BLaER1 treated with 17β-estradiol and CSF1 and Interleukin-3, amounts not matched to agents 10 nM and 100 nM (cell line): ENCODE measurements around the gene RGS10.
A peak's percentile ranks its signal among the peaks of the same experiment; 100 is the strongest.

Source experiments
- H3K27ac ChIP-seq, 11 experiments: shearing (Covaris generic); formaldehyde crosslinking; 2 replicates each; pipeline ENCODE4 v1.8.1; 2022
- H3K27me3 ChIP-seq, 11 experiments: shearing (Covaris generic); formaldehyde crosslinking; 2 replicates each; pipeline ENCODE4 v1.8.1; 2022
- H3K36me3 ChIP-seq, 11 experiments: shearing (Covaris generic); formaldehyde crosslinking; 2 replicates each; pipeline ENCODE4 v1.8.1; 2022
- H3K4me1 ChIP-seq, 10 experiments: shearing (Covaris generic); formaldehyde crosslinking; 2 replicates each; pipeline ENCODE4 v1.8.1; 2022
- H3K4me2 ChIP-seq, 11 experiments: shearing (Covaris generic); formaldehyde crosslinking; 2 replicates each; pipeline ENCODE4 v1.8.1; 2022
- H3K4me3 ChIP-seq, 10 experiments: shearing (Covaris generic); formaldehyde crosslinking; 2 replicates each; pipeline ENCODE4 v1.8.1; 2022
- H3K9ac ChIP-seq, 11 experiments: shearing (Covaris generic); formaldehyde crosslinking; 2 replicates each; pipeline ENCODE4 v1.8.1; 2022
- H3K9me3 ChIP-seq, 11 experiments: shearing (Covaris generic); formaldehyde crosslinking; replicated peaks in 1 of 11; 2 replicates each; pipeline ENCODE4 v1.8.1; 2022
- H4K20me1 ChIP-seq, 11 experiments: shearing (Covaris generic); formaldehyde crosslinking; 2 replicates each; pipeline ENCODE4 v1.8.1; 2022
- Cebpa-rat ChIP-seq, 11 experiments: shearing (Covaris generic); IDR thresholded peaks; 2 replicates each; pipeline ENCODE4 v1.8.1; 2022

Gene RGS10

GRCh38 chr10:119507115-119507514, 35.4 kb downstream of the RGS10 start:
- H3K36me3 ChIP-seq = peaks cover 4 to 92% (median 21%) of the 10 kb centered on the region in 11 experiments; a peak in 13 of 22 replicates
- no peak overlapping the region for H3K4me2 ChIP-seq
- peaks cover 0 to 21% (median 5%) of the 10 kb centered on the region in 11 experiments; a peak in 8 of 22 replicates for H4K20me1 ChIP-seq
- no peak overlapping the region for H3K9ac ChIP-seq
- no peaks in the 10 kb centered on the region for H3K27me3 ChIP-seq
- no peaks in the 10 kb centered on the region for H3K9me3 ChIP-seq
- H3K4me3 ChIP-seq = no peak overlapping the region
- no peak overlapping the region for H3K27ac ChIP-seq
- no peak for TF ChIP-seq Cebpa-rat (IDR thresholded peaks at IDR 0.05)
- peaks cover 22 to 39% (median 36%) of the 10 kb centered on the region in 10 experiments for H3K4me1 ChIP-seq

- H3K4me1 ChIP-seq = peaks cover 12 to 37% (median 28%) of the 10 kb centered on the region in 10 experiments
- no peak overlapping the region for H3K27ac ChIP-seq
- H3K27me3 ChIP-seq = no peaks in the 10 kb centered on the region
- H4K20me1 ChIP-seq = peaks cover 0 to 24% (median 5%) of the 10 kb centered on the region in 11 experiments; a peak in 9 of 22 replicates
- TF ChIP-seq Cebpa-rat (IDR thresholded peaks at IDR 0.05) = peak in 2 of 11 experiments; percentile 21 to 65; a peak in 3 of 22 replicates
- no peak overlapping the region for H3K9ac ChIP-seq
- H3K36me3 ChIP-seq = peaks cover 4 to 88% (median 14%) of the 10 kb centered on the region in 11 experiments; a peak in 11 of 22 replicates
- H3K9me3 ChIP-seq = no peaks in the 10 kb centered on the region
- no peak overlapping the region for H3K4me2 ChIP-seq
- no peak overlapping the region for H3K4me3 ChIP-seq
Measured at GRCh38 chr10:119505588-119506315, 36.8 kb downstream of the RGS10 start.

- no peaks in the 10 kb centered on the region for H3K9me3 ChIP-seq
- H3K27ac ChIP-seq = no peak overlapping the region
- peaks cover 12 to 32% (median 26%) of the 10 kb centered on the region in 10 experiments for H3K4me1 ChIP-seq
- peaks cover 0 to 26% (median 6%) of the 10 kb centered on the region in 11 experiments; a peak in 9 of 22 replicates for H4K20me1 ChIP-seq
- H3K9ac ChIP-seq = no peak overlapping the region
- H3K36me3 ChIP-seq = peaks cover 4 to 87% (median 13%) of the 10 kb centered on the region in 11 experiments; a peak in 10 of 22 replicates
- no peak for TF ChIP-seq Cebpa-rat (IDR thresholded peaks at IDR 0.05)
- no peak overlapping the region for H3K4me2 ChIP-seq
- no peak overlapping the region for H3K4me3 ChIP-seq
- no peaks in the 10 kb centered on the region for H3K27me3 ChIP-seq
Measured at GRCh38 chr10:119505131-119505551, 37.4 kb downstream of the RGS10 start.

DNA sequence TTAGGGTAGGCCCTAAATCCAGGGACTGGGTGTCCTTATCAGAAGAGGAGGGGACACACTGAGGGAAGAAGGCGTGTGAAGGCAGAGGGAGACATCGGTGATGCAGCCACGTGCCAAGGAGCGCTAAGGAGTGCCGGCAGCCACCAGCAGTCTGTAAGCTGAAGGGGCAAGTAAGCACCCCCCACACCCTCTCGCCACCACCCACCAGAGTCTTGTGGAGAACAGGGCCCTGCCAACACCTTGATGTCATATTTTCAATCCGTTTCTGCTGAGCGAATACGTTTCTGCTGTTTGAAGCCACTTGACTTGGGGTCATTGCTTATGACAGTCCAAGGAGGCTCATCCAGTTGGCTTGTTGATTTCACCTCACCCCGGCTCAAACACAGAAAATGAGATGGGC, 37.9 kb downstream of the RGS10 start:
- TF ChIP-seq Cebpa-rat (IDR thresholded peaks at IDR 0.05) = no peak
- H4K20me1 ChIP-seq = peaks cover 0 to 26% (median 6%) of the 10 kb centered on the region in 11 experiments; a peak in 9 of 22 replicates
- H3K4me1 ChIP-seq = peaks cover 12 to 30% (median 24%) of the 10 kb centered on the region in 10 experiments
- H3K36me3 ChIP-seq = peaks cover 8 to 89% (median 14%) of the 10 kb centered on the region in 11 experiments; a peak in 10 of 22 replicates
- H3K27ac ChIP-seq = no peak overlapping the region
- H3K4me3 ChIP-seq = no peak overlapping the region
- H3K9me3 ChIP-seq = no peaks in the 10 kb centered on the region
- H3K27me3 ChIP-seq = no peaks in the 10 kb centered on the region
- H3K4me2 ChIP-seq = no peak overlapping the region
- no peak overlapping the region for H3K9ac ChIP-seq

DNA sequence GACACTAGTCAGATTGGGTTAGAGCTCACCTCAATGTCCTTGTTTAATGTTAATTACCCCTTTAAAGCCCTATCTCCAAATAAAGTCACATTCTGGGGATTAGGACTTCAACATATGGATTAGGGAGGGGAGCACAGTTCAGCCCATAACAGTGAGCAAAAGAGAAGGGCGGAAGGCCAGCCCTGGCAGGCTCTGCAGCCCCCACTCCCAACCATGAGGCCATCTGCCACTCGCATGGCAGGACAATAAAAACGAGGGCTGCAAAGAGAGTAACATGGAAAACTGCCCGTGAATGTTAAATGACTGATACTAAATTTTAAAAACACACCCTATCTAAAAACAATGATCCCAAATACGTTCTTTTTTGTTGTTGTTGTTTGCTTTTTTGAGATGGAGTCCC, 38.7 kb downstream of the RGS10 start:
- H3K36me3 ChIP-seq = peaks cover 9 to 89% (median 21%) of the 10 kb centered on the region in 11 experiments; a peak in 10 of 22 replicates
- no peaks in the 10 kb centered on the region for H3K27me3 ChIP-seq
- H4K20me1 ChIP-seq = peaks cover 0 to 26% (median 6%) of the 10 kb centered on the region in 11 experiments; a peak in 9 of 22 replicates
- TF ChIP-seq Cebpa-rat (IDR thresholded peaks at IDR 0.05) = no peak
- H3K4me3 ChIP-seq = no peak overlapping the region
- no peak overlapping the region for H3K27ac ChIP-seq
- H3K9ac ChIP-seq = no peak overlapping the region
- H3K4me2 ChIP-seq = peak overlapping the region in 8 of 11 experiments; percentile 74 to 91 (median 85); a peak in 7 of 22 replicates
- no peaks in the 10 kb centered on the region for H3K9me3 ChIP-seq
- peaks cover 18 to 32% (median 25%) of the 10 kb centered on the region in 10 experiments for H3K4me1 ChIP-seq

DNA sequence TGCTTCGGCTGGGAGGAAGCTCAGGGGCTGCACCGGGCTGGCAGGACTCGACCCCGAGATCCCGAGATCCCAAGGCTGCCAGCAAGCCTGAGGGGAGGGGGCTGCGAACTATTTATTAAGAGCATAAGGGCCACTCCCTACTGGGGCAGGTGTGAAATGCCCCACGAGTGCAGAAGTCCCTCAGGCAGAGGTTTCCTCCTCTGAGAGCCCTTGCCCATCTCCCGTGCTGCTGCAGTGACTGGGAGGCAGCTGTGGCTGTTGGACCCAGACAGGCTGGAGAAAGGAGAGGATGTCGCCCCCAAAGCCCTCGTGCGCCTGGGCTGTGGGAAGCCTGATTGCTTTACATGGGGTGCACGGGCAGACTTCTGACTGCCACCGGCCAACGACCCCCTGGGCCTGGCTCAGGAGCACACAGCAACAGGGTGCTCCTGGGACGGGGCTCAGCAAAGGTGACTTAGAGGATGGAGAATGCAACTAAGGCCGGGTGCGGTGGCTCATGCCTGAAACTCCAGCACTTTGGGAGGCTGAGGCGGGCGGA, 39.8 kb downstream of the RGS10 start:
- peak overlapping the region; percentile 52 to 91 (median 77) for H3K4me2 ChIP-seq
- peak overlapping the region in 4 of 11 experiments; percentile 12 to 46 (median 41); a peak in 5 of 22 replicates for H3K27ac ChIP-seq
- no peaks in the 10 kb centered on the region for H3K27me3 ChIP-seq
- H3K4me3 ChIP-seq = no peak overlapping the region
- H4K20me1 ChIP-seq = peaks cover 0 to 26% (median 6%) of the 10 kb centered on the region in 11 experiments; a peak in 9 of 22 replicates
- H3K4me1 ChIP-seq = peaks cover 21 to 32% (median 25%) of the 10 kb centered on the region in 10 experiments
- peak overlapping the region in 6 of 11 experiments; percentile 4 to 51 (median 14); a peak in 6 of 22 replicates for H3K9ac ChIP-seq
- no peak for TF ChIP-seq Cebpa-rat (IDR thresholded peaks at IDR 0.05)
- H3K36me3 ChIP-seq = peaks cover 8 to 89% (median 19%) of the 10 kb centered on the region in 11 experiments; a peak in 11 of 22 replicates
- H3K9me3 ChIP-seq = no peaks in the 10 kb centered on the region

GRCh38 chr10:119502209-119502608, 40.3 kb downstream of the RGS10 start:
- Histone ChIP-seq H4K20me1 (peaks cover 0 to 25% (median 6%) of the 10 kb centered on the region in 11 experiments; a peak in 9 of 22 replicates), H3K4me3 (no peak overlapping the region), H3K27ac (peak overlapping the region in 4 of 11 experiments; percentile 12 to 46 (median 41); a peak in 5 of 22 replicates), H3K9ac (peak overlapping the region in 5 of 11 experiments; percentile 4 to 51 (median 17); a peak in 3 of 22 replicates), H3K27me3 (no peaks in the 10 kb centered on the region), H3K9me3 (no peaks in the 10 kb centered on the region), H3K4me1 (peaks cover 26 to 37% (median 28%) of the 10 kb centered on the region in 10 experiments), H3K36me3 (peaks cover 8 to 89% (median 19%) of the 10 kb centered on the region in 11 experiments; a peak in 11 of 22 replicates), H3K4me2 (peak overlapping the region; percentile 52 to 91 (median 77))
- TF ChIP-seq Cebpa-rat (IDR thresholded peaks at IDR 0.05) = no peak

DNA sequence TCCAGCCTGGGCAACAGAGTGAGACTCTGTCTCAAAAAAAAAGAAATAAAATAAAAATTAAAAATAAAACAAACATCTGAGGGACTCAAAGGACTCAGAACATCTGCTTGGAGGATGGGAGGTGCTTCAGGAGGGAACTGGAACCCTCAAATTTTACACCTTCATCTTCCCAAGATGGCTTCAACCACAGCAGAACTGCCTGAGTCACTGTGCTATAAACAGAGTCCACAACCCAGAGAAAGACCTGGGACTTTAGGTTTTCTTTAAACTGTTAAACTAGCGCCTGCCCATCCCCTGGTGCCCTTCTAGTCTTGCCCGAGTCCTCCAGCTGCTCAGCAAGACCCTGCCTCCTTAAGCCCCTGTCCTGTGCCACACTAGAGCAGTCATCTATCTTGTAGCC, 40.8 kb downstream of the RGS10 start:
- Histone ChIP-seq H3K4me1 (peaks cover 30 to 41% (median 33%) of the 10 kb centered on the region in 10 experiments), H3K27ac (peak overlapping the region in 1 of 11 experiments; percentile 13; a peak in 1 of 22 replicates), H3K4me2 (peak overlapping the region in 9 of 11 experiments; percentile 68 to 91 (median 84); a peak in 17 of 22 replicates), H4K20me1 (peaks cover 0 to 21% (median 6%) of the 10 kb centered on the region in 11 experiments; a peak in 9 of 22 replicates), H3K36me3 (peaks cover 6 to 84% (median 19%) of the 10 kb centered on the region in 11 experiments; a peak in 11 of 22 replicates), H3K9ac (no peak overlapping the region), H3K27me3 (no peaks in the 10 kb centered on the region), H3K9me3 (no peaks in the 10 kb centered on the region), H3K4me3 (no peak overlapping the region)
- no peak for TF ChIP-seq Cebpa-rat (IDR thresholded peaks at IDR 0.05)
